HG03039 (cell line): ENCODE results near the gene CLEC7A.

Source experiments
- ATAC-seq: cut with Tn5 transposase; IDR thresholded peaks from one replicate; pipeline ENCODE4 v1.9.1; 2021; ENCODE audit warnings: mild to moderate bottlenecking, moderate library complexity; ENCODE audit not compliant: unreplicated experiment

CLEC7A gene

GRCh38 chr12:10142976-10143589, 13.1 kb upstream of the CLEC7A start:
- ATAC-seq: no peak

GRCh38 chr12:10140001-10140400, 10.0 kb upstream of the CLEC7A start:
- no peak for ATAC-seq

- ATAC-seq: no peak
Measured at GRCh38 chr12:10136637-10137205, 6.7 kb upstream of the CLEC7A start.

- ATAC-seq: no peak
Measured at GRCh38 chr12:10135126-10135525, 5.1 kb upstream of the CLEC7A start.

GRCh38 chr12:10132850-10133370, 2.9 kb upstream of the CLEC7A start:
- ATAC-seq: no peak

GRCh38 chr12:10131111-10131690, 1.2 kb upstream of the CLEC7A start:
- no peak for ATAC-seq

GRCh38 chr12:10128687-10129086, 1.3 kb downstream of the CLEC7A start:
- ATAC-seq: no peak

- ATAC-seq: no peak
Measured at GRCh38 chr12:10126413-10126812, 3.6 kb downstream of the CLEC7A start.

- no peak for ATAC-seq
Measured at GRCh38 chr12:10122689-10123088, 7.3 kb downstream of the CLEC7A start.

- ATAC-seq: no peak
Measured at GRCh38 chr12:10121278-10121677, 8.7 kb downstream of the CLEC7A start.

GRCh38 chr12:10119066-10119465, 10.9 kb downstream of the CLEC7A start:
- ATAC-seq: no peak

- no peak for ATAC-seq
Measured at GRCh38 chr12:10115890-10116289, 14.1 kb downstream of the CLEC7A start.

GRCh38 chr12:10115311-10115710, 14.7 kb downstream of the CLEC7A start:
- ATAC-seq: no peak

GRCh38 chr12:10113920-10114319, 16.1 kb downstream of the CLEC7A start:
- ATAC-seq: no peak

GRCh38 chr12:10113075-10113474, 16.9 kb downstream of the CLEC7A start:
- no peak for ATAC-seq

GRCh38 chr12:10111451-10111850, 18.5 kb downstream of the CLEC7A start:
- ATAC-seq: no peak

- ATAC-seq: no peak
Measured at GRCh38 chr12:10110256-10110844, 19.6 kb downstream of the CLEC7A start.

GRCh38 chr12:10102322-10102721, 27.7 kb downstream of the CLEC7A start:
- ATAC-seq: no peak

- no peak for ATAC-seq
Measured at GRCh38 chr12:10101648-10102220, 28.3 kb downstream of the CLEC7A start.

GRCh38 chr12:10101042-10101579, 28.9 kb downstream of the CLEC7A start:
- no peak for ATAC-seq

- ATAC-seq: no peak
Measured at GRCh38 chr12:10098791-10099190, 31.2 kb downstream of the CLEC7A start, which contains the start of gene CLEC1A. Gene CLEC1A (minus strand): TSS chr12:10098985. CDS start chr12:10098922, 63 bp downstream.
